Activated CD8-positive, alpha-beta T cell treated with anti-CD3 and anti-CD28 coated beads for 36 hours (primary cell): ENCODE measurements around the gene CORO7. TPM values are rescaled to one million over a fixed set of nuclear protein-coding genes. Genes with fewer than 3 reads are reported as not detected.

ENCODE experiments used
- ATAC-seq: fragments of 200-7000 bp; cut with Tn5 transposase; one replicate; pipeline ENCODE4 v1.10.0; 2021; ENCODE audit warnings: mild to moderate bottlenecking, moderate library complexity
- CTCF ChIA-PET: fragments of 350-600 bp; sonication (Branson Sonifier 250); formaldehyde crosslinking; loops from one replicate; lab custom pipeline; 2021; ENCODE audit warnings: antibody characterized with exemption; lab: Charles Lee
- POLR2A ChIA-PET: fragments of 350-600 bp; sonication (Branson Sonifier 250); formaldehyde crosslinking; loops from one replicate; lab custom pipeline; 2021; ENCODE audit warnings: antibody characterized with exemption; lab: Charles Lee
- DNase-seq: peaks from one replicate; pipeline ENCODE4 v3.0.0-alpha.2; 2020
- H3K27ac Mint-ChIP-seq: one replicate; pipeline ENCODE4 v1.8.0; 2021; ENCODE audit warnings: mild to moderate bottlenecking, mixed read lengths
- H3K27me3 Mint-ChIP-seq: one replicate; pipeline ENCODE4 v1.8.0; 2021; ENCODE audit warnings: mixed read lengths
- H3K36me3 Mint-ChIP-seq: one replicate; pipeline ENCODE4 v1.8.0; 2021; ENCODE audit warnings: low read depth, mixed read lengths
- H3K4me1 Mint-ChIP-seq: one replicate; pipeline ENCODE4 v1.8.0; 2021; ENCODE audit warnings: low read depth, mixed read lengths
- H3K4me3 Mint-ChIP-seq: one replicate; pipeline ENCODE4 v1.8.0; 2021; ENCODE audit warnings: mild to moderate bottlenecking, moderate library complexity, mixed read lengths
- H3K9me3 Mint-ChIP-seq: one replicate; pipeline ENCODE4 v1.8.0; 2021; ENCODE audit warnings: mixed read lengths
- CTCF ChIP-seq: fragments of 200-600 bp; IDR thresholded peaks from one replicate; pipeline ENCODE4 v1.8.0; 2022; ENCODE audit warnings: antibody characterized with exemption, mild to moderate bottlenecking
- intact Hi-C: fragments of 100-400 bp; cut with micrococcal nuclease; formaldehyde crosslinking; loops from one replicate; pipeline ENCODE4 v1.10.0; 2022
- total RNA-seq, 2 experiments: library from RNA; stranded (reverse); gene quantifications; one replicate each; pipeline ENCODE4 v1.2.3, GENCODE V29; 2021

The CORO7 gene
- total RNA-seq, 2 experiments from 2014 or later, result 73.3 to 76.6 TPM

GRCh38 chr16:4404247-4404966, 12.0 kb downstream of the CORO7 start:
- intact Hi-C loops, result no loop called here
- Mint-ChIP-seq H3K27ac (no peak overlapping the region), H3K4me3 (no peak overlapping the region), H3K36me3 (peaks cover 15% of the 10 kb centered on the region), H3K4me1 (no peaks in the 10 kb centered on the region), H3K27me3 (no peaks in the 10 kb centered on the region), H3K9me3 (no peaks in the 10 kb centered on the region)
- peak; percentile 72 for TF ChIP-seq CTCF
- ChIA-PET POLR2A (interaction anchor here (0.6 to 2.3 kb wide), 7 partner anchors 12 to 73 kb away, joined by 3 to 10 read pairs (median 5); partner anchors contain the start of genes CORO7 and PAM16), CTCF (interaction anchor here (0.7 to 6.5 kb wide), 16 partner anchors 11 to 398 kb away, joined by 3 to 87 read pairs (median 4); partner anchors contain the start of genes CORO7, PAM16, ROGDI and TFAP4)
- DNase-seq, result peak; percentile 69
- peak; percentile 62 for ATAC-seq

GRCh38 chr16:4403133-4403949, 13.1 kb downstream of the CORO7 start:
- Mint-ChIP-seq H3K27me3 (no peaks in the 10 kb centered on the region), H3K4me1 (no peaks in the 10 kb centered on the region), H3K27ac (no peak overlapping the region), H3K4me3 (no peak overlapping the region), H3K9me3 (no peaks in the 10 kb centered on the region), H3K36me3 (peaks cover 16% of the 10 kb centered on the region)
- POLR2A ChIA-PET, result interaction anchor here (1.0 to 2.4 kb wide), 5 partner anchors 11 to 33 kb away, joined by 3 to 9 read pairs (median 5); partner anchors contain the start of gene CORO7
- intact Hi-C loops, result no loop called here
- CTCF ChIA-PET, result interaction anchor here (0.6 to 6.5 kb wide), 44 partner anchors 12 to 528 kb away, joined by 3 to 87 read pairs (median 5); partner anchors contain the start of genes CORO7, HMOX2, PAM16 and ROGDI
- ATAC-seq (no peak), DNase-seq (no peak)
- no peak for TF ChIP-seq CTCF

- peak; percentile 89 for TF ChIP-seq CTCF
- CTCF ChIA-PET, result interaction anchor here (0.6 to 6.5 kb wide), 44 partner anchors 11 to 529 kb away, joined by 3 to 87 read pairs (median 5); partner anchors contain the start of genes CORO7, HMOX2, PAM16 and VASN
- H3K4me1 Mint-ChIP-seq, result no peaks in the 10 kb centered on the region
- DNase-seq (peak; percentile 77), ATAC-seq (peak; percentile 82)
- no peak overlapping the region for H3K27ac Mint-ChIP-seq
- POLR2A ChIA-PET, result interaction anchor here (0.7 to 2.4 kb wide), 6 partner anchors 12 to 105 kb away, joined by 3 to 9 read pairs (median 5); partner anchors contain the start of gene CORO7
- no peaks in the 10 kb centered on the region for H3K27me3 Mint-ChIP-seq
- H3K36me3 Mint-ChIP-seq, result peaks cover 16% of the 10 kb centered on the region
- intact Hi-C loops, result no loop called here
- H3K9me3 Mint-ChIP-seq, result no peaks in the 10 kb centered on the region
- H3K4me3 Mint-ChIP-seq, result no peak overlapping the region
These were observed 13.8 kb downstream of the CORO7 start for GRCh38 chr16:4402439-4403132.

GRCh38 chr16:4401510-4401909, 14.9 kb downstream of the CORO7 start:
- Mint-ChIP-seq H3K27me3 (no peaks in the 10 kb centered on the region), H3K9me3 (no peaks in the 10 kb centered on the region), H3K27ac (no peak overlapping the region), H3K36me3 (peaks cover 16% of the 10 kb centered on the region), H3K4me1 (no peaks in the 10 kb centered on the region), H3K4me3 (no peak overlapping the region)
- TF ChIP-seq CTCF, result no peak
- no peak for DNase-seq
- POLR2A ChIA-PET, result interaction anchor here (0.7 to 2.4 kb wide), 4 partner anchors 10 to 54 kb away, joined by 3 to 8 read pairs (median 3); no protein-coding TSS in a partner anchor
- no peak for ATAC-seq
- intact Hi-C loops, result no loop called here
- CTCF ChIA-PET, result interaction anchor here (0.8 to 6.5 kb wide), 16 partner anchors 10 to 135 kb away, joined by 3 to 87 read pairs (median 8); partner anchors contain the start of genes CORO7, PAM16 and VASN
